A673 (cell line): ENCODE results near the gene ERP44.

ENCODE experiments used
- CTCF ChIP-seq: fragments of 300-800, 200-600 bp; sonication (generic); conservative IDR thresholded peaks from 2 replicates; pipeline ENCODE4 v1.5.1; 2017; ENCODE audit warnings: low read depth, mild to moderate bottlenecking, antibody characterized with exemption, low read length, moderate library complexity, mixed read lengths
- EZH2 ChIP-seq: fragments of 200-600 bp; sonication (generic); IDR thresholded peaks from 2 replicates; pipeline ENCODE4 v1.6.1; 2017; ENCODE audit warnings: borderline replicate concordance, low read depth, mild to moderate bottlenecking, mixed read lengths, antibody characterized with exemption, low read length; ENCODE audit not compliant: poor library complexity, severe bottlenecking

GRCh38 chr9:100064872-100065581, 33.8 kb downstream of the ERP44 start:
- TF ChIP-seq CTCF: no peak
- TF ChIP-seq EZH2: no peak
